T-helper 22 cell (primary cell): ENCODE data around the gene RXRG.
"Not testable (repeated sequence)": the region's sequence is repeated elsewhere in the genome, so short reads cannot be mapped to it uniquely, and the experiment has no call there.

Experiments
- DNase-seq: peaks from one replicate; pipeline ENCODE4 v3.0.0-alpha.2; 2020; ENCODE audit warnings: low read depth

The RXRG gene

GRCh38 chr1:165444897-165445370, at the start of gene RXRG:
TSS of gene RXRG (minus strand) at chr1:165445126. CDS start at chr1:165444893, 233 bp downstream.
- DNase-seq: no peak

- DNase-seq: no peak
These were observed 48.0 kb upstream of the RXRG start for GRCh38 chr1:165492845-165493373.

- no peak for DNase-seq
These were observed 45.2 kb upstream of the RXRG start for GRCh38 chr1:165490175-165490574.

GRCh38 chr1:165487921-165488320, 43.0 kb upstream of the RXRG start:
- no peak for DNase-seq

GRCh38 chr1:165486663-165487062, 41.7 kb upstream of the RXRG start:
- DNase-seq: no peak

GRCh38 chr1:165485716-165486115, 40.8 kb upstream of the RXRG start:
- DNase-seq: no peak

GRCh38 chr1:165484532-165484931, 39.6 kb upstream of the RXRG start:
- DNase-seq: no peak

GRCh38 chr1:165483412-165483811, 38.5 kb upstream of the RXRG start:
- no peak for DNase-seq

- DNase-seq: no peak
These were observed 37.0 kb upstream of the RXRG start for GRCh38 chr1:165481820-165482532.

- no peak for DNase-seq
These were observed 31.9 kb upstream of the RXRG start for GRCh38 chr1:165476776-165477175.

- no peak for DNase-seq
These were observed 29.3 kb upstream of the RXRG start for GRCh38 chr1:165474196-165474595.

- DNase-seq: no peak
These were observed 28.2 kb upstream of the RXRG start for GRCh38 chr1:165473081-165473480.

- no peak for DNase-seq
These were observed 23.9 kb upstream of the RXRG start for GRCh38 chr1:165468726-165469249.

- DNase-seq: no peak
These were observed 23.3 kb upstream of the RXRG start for GRCh38 chr1:165468253-165468652.

- DNase-seq: no peak
These were observed 22.8 kb upstream of the RXRG start for GRCh38 chr1:165467706-165468105.

- no peak for DNase-seq
These were observed 19.1 kb upstream of the RXRG start for GRCh38 chr1:165463978-165464377.

- DNase-seq: not testable (repeated sequence)
These were observed 14.8 kb upstream of the RXRG start for GRCh38 chr1:165459683-165460082.

GRCh38 chr1:165456861-165457260, 11.9 kb upstream of the RXRG start:
- no peak for DNase-seq

GRCh38 chr1:165456114-165456513, 11.2 kb upstream of the RXRG start:
- DNase-seq: no peak

GRCh38 chr1:165455111-165455510, 10.2 kb upstream of the RXRG start:
- DNase-seq: no peak

- DNase-seq: no peak
These were observed 9.2 kb upstream of the RXRG start for GRCh38 chr1:165454091-165454610.

- no peak for DNase-seq
These were observed 7.6 kb upstream of the RXRG start for GRCh38 chr1:165452336-165453130.

- no peak for DNase-seq
These were observed 6.8 kb upstream of the RXRG start for GRCh38 chr1:165451691-165452090.
